Esophagus muscularis mucosa (tissue), 3 donors: Measurements from ENCODE around the gene SS18L1.

Experiments
- POLR2A ChIP-seq: fragments of 450-650 bp; IDR thresholded peaks from one replicate; pipeline ENCODE4 v1.6.1; 2017; ENCODE audit warnings: antibody characterized with exemption, moderate library complexity, mild to moderate bottlenecking, low read depth
- TF ChIP-seq, protein P1 (sequence below), 3 experiments: fragments of 200-600 bp in 2 of 3; fragments of 450-650 bp in 1 of 3; sonication (generic) in 2 of 3; IDR thresholded peaks; one replicate each; pipeline ENCODE4 v1.5.1; 2017 to 2019; ENCODE audit warnings: antibody characterized with exemption in 3 of 3, mild to moderate bottlenecking in 2 of 3, moderate library complexity in 1 of 3

DNA sequence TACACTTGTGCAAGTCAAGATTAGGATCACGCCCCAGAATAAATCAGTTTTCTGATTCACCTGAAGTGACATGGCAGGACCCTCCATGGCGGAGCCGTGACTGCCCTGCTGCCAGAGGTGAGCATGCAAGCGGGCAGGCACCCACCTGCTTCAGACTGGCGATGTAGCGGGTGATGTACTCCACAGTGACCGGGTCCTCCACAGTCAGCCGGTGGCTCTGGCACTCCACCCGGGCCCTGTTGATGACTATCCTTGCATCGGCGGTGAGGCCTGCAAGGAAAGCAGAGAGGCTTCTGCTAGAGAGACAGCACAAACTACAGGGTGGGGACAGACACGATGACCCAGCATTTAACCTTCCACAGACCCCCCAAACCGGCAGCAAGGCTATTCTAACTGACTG lies 3.9 kb upstream of the SS18L1 start:
- TF ChIP-seq, protein P1, sequence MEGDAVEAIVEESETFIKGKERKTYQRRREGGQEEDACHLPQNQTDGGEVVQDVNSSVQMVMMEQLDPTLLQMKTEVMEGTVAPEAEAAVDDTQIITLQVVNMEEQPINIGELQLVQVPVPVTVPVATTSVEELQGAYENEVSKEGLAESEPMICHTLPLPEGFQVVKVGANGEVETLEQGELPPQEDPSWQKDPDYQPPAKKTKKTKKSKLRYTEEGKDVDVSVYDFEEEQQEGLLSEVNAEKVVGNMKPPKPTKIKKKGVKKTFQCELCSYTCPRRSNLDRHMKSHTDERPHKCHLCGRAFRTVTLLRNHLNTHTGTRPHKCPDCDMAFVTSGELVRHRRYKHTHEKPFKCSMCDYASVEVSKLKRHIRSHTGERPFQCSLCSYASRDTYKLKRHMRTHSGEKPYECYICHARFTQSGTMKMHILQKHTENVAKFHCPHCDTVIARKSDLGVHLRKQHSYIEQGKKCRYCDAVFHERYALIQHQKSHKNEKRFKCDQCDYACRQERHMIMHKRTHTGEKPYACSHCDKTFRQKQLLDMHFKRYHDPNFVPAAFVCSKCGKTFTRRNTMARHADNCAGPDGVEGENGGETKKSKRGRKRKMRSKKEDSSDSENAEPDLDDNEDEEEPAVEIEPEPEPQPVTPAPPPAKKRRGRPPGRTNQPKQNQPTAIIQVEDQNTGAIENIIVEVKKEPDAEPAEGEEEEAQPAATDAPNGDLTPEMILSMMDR (IDR thresholded peaks at IDR 0.05), result no peak
- TF ChIP-seq POLR2A, result no peak
